Activated naive CD4-positive, alpha-beta T cell treated with anti-CD3 and anti-CD28 coated beads, Interleukin-2, amount 10 ng/mL, durations not matched to agents 7 days and 5 days (primary cell): ENCODE data around the gene CNNM3.

Experiments used
- CTCF ChIA-PET: fragments of 350-600 bp; sonication (Branson Sonifier 250); formaldehyde crosslinking; loops from one replicate; lab custom pipeline; 2021; ENCODE audit warnings: antibody characterized with exemption; lab: Charles Lee
- DNase-seq: peaks from one replicate; pipeline ENCODE4 v3.0.0-alpha.2; 2020
- H3K27ac Mint-ChIP-seq: one replicate; pipeline ENCODE4 v1.8.0; 2021; ENCODE audit warnings: mild to moderate bottlenecking, moderate library complexity, mixed read lengths
- H3K27me3 Mint-ChIP-seq: one replicate; pipeline ENCODE4 v1.8.0; 2021; ENCODE audit warnings: mild to moderate bottlenecking, mixed read lengths
- H3K36me3 Mint-ChIP-seq: one replicate; pipeline ENCODE4 v1.8.0; 2021; ENCODE audit warnings: mixed read lengths
- H3K4me1 Mint-ChIP-seq: one replicate; pipeline ENCODE4 v1.8.0; 2021; ENCODE audit warnings: mixed read lengths
- H3K4me3 Mint-ChIP-seq: one replicate; pipeline ENCODE4 v1.8.0; 2021; ENCODE audit warnings: mild to moderate bottlenecking, moderate library complexity, mixed read lengths
- H3K9me3 Mint-ChIP-seq: one replicate; pipeline ENCODE4 v1.8.0; 2021; ENCODE audit warnings: mixed read lengths

The CNNM3 gene

GRCh38 chr2:96883306-96883705 is 67.2 kb downstream of the CNNM3 start:
- CTCF ChIA-PET, result no interaction called here
- H3K4me1 Mint-ChIP-seq, result peaks cover 5% of the 10 kb centered on the region
- H3K27ac Mint-ChIP-seq, result no peak overlapping the region
- no peak for DNase-seq
- no peak overlapping the region for H3K4me3 Mint-ChIP-seq
- no peaks in the 10 kb centered on the region for H3K36me3 Mint-ChIP-seq
- H3K9me3 Mint-ChIP-seq, result no peaks in the 10 kb centered on the region
- H3K27me3 Mint-ChIP-seq, result peaks cover 81% of the 10 kb centered on the region
